DMS153 (cell line): ENCODE measurements around the gene ZNF28.
"Not testable (repeated sequence)": the region's sequence is repeated elsewhere in the genome, so short reads cannot be mapped to it uniquely, and the experiment has no call there.

Experiments
- DNase-seq: peaks from one replicate; lab custom pipeline; 2025; lab: John Stamatoyannopoulos, UW

Gene ZNF28

GRCh38 chr19:52778811-52779210 is 42.6 kb downstream of the ZNF28 start:
- no peak for DNase-seq

- DNase-seq, result not testable (repeated sequence)
Observed at GRCh38 chr19:52756447-52756846, 65.0 kb downstream of the ZNF28 start.

DNA sequence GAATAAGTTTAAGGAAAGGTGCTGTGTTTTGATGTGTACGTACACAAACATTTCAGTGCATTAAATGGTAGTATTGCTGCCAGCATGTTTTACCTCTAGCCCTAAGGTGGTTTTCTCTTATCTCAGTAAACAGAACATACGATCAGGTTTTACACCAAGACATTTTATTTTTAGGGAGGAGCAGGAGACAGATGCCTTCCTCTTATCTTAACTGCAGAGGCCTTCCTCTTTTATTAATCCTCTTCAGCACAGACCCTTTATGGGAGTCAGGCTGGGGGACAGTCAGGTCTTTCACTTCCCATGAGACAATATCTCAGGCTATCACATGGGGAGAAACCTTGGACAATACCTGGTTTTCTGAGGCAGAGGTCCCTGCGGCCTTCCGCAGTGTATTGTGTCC is 71.7 kb downstream of the ZNF28 start:
- DNase-seq, result no peak

DNA sequence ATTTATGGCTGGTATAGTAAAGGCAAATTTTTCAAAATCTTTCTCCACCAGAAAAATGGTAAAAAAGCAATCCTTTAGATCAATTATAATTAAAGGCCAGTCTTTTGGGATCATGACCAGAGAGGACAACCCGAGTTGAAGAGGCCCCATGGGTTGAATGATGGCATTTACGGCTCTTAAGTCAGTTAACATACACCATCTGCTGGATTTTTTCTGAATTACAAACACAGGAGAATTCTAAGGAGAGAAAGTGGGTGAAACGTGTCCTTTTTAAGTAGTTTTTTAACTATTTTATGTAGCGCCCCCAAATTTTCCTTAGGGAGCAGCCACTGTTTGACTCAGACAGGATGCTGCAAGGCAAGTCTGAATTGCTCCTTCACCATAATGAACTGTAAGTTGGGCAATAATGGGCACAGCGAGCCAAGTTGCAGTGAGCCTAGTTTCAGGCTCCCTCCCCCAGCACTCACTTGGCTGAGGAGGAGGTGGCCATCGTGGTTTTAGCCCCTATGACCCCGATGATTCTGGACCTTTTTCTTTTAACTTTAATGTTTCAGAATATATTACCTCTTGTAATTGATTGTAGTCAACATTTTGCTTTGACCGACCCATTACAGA is 73.0 kb downstream of the ZNF28 start:
- DNase-seq, result no peak
